ENCODE data around the gene CRYBG3.

Gene CRYBG3

DNA sequence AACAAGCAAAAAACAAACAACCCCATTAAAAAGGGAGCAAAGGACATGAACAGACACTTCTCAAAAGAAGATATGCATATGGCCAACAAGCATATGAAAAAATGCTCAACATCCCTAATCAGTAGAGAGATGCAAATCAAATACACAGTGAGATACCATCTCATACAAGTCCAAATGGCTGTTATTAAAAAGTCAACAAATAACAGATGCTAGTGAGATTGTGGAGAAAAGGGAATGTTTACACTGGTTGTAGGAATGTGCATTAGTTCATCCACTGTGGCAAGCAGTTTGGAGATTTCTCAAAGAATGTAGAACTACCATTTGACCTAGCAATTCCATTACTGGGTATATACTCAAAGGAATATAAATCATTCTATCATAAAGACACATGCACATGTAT lies 105.9 kb downstream of the CRYBG3 start:
- TF ChIP-seq FOXP2 (optimal IDR thresholded peaks at IDR 0.05; ENCODE audit: borderline replicate concordance, extremely low read depth, extremely low read length, insufficient read depth) (no peak), TAF1 (IDR thresholded peaks at IDR 0.05; ENCODE audit: borderline replicate concordance, insufficient read depth, low read length) (no peak), SIN3A (IDR thresholded peaks at IDR 0.05; ENCODE audit: borderline replicate concordance, insufficient read depth, low read length) (no peak), POLR2AphosphoS5 (IDR thresholded peaks at IDR 0.05; ENCODE audit: low read depth, low read length) (no peak)
- TF ChIP-seq, protein P1, sequence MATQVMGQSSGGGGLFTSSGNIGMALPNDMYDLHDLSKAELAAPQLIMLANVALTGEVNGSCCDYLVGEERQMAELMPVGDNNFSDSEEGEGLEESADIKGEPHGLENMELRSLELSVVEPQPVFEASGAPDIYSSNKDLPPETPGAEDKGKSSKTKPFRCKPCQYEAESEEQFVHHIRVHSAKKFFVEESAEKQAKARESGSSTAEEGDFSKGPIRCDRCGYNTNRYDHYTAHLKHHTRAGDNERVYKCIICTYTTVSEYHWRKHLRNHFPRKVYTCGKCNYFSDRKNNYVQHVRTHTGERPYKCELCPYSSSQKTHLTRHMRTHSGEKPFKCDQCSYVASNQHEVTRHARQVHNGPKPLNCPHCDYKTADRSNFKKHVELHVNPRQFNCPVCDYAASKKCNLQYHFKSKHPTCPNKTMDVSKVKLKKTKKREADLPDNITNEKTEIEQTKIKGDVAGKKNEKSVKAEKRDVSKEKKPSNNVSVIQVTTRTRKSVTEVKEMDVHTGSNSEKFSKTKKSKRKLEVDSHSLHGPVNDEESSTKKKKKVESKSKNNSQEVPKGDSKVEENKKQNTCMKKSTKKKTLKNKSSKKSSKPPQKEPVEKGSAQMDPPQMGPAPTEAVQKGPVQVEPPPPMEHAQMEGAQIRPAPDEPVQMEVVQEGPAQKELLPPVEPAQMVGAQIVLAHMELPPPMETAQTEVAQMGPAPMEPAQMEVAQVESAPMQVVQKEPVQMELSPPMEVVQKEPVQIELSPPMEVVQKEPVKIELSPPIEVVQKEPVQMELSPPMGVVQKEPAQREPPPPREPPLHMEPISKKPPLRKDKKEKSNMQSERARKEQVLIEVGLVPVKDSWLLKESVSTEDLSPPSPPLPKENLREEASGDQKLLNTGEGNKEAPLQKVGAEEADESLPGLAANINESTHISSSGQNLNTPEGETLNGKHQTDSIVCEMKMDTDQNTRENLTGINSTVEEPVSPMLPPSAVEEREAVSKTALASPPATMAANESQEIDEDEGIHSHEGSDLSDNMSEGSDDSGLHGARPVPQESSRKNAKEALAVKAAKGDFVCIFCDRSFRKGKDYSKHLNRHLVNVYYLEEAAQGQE (IDR thresholded peaks at IDR 0.05; ENCODE audit: insufficient read depth in 1 of 2, low read depth in 2 of 2, low read length in 2 of 2), result no peak

DNA sequence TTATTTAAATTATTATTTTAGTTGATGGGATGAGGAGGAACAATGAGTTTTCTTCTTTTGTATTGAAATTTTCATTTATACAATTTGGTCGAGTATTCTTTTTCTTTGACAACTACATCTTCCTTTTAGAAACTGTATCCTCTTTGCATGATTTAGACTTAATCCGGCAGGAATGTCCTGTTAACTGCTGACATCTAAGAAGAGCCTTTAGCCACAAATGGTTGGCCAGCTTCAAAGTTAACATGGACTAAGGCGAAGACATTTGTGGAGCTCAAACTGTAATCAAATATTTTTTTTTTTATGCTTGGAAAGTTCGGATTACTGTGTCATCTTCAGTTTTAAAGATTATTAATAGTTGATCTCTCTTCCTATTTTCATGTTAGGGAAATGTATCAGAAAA lies 107.2 kb downstream of the CRYBG3 start:
- TF ChIP-seq FOXP2 (optimal IDR thresholded peaks at IDR 0.05; ENCODE audit: borderline replicate concordance, extremely low read depth, extremely low read length, insufficient read depth) (no peak), SIN3A (IDR thresholded peaks at IDR 0.05; ENCODE audit: borderline replicate concordance, insufficient read depth, low read length) (no peak), TAF1 (IDR thresholded peaks at IDR 0.05; ENCODE audit: borderline replicate concordance, insufficient read depth, low read length) (no peak), POLR2AphosphoS5 (IDR thresholded peaks at IDR 0.05; ENCODE audit: low read depth, low read length) (no peak)
- TF ChIP-seq, protein P1 (IDR thresholded peaks at IDR 0.05; ENCODE audit: insufficient read depth in 1 of 2, low read depth in 2 of 2, low read length in 2 of 2), result no peak

DNA sequence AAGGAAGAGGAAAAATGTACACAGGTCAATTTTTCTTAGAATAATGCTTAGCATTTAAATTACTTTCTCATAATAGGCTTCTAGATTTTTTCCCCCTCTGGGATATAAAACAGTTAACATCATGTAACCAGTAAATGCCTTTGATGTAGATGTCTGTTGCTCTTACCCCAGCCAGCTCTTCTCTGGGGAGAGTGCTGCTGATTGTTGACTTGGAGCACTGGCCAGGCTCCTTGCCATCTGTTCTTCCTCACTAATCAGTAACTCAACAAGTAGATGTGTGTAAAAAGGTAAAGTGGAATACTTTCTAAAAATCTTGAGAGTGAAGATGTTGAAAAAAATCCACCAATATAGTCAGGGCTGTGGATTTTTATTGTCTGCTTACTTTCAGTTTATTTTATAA lies 108.2 kb downstream of the CRYBG3 start:
- TF ChIP-seq, protein P1 (IDR thresholded peaks at IDR 0.05; ENCODE audit: insufficient read depth in 1 of 2, low read depth in 2 of 2, low read length in 2 of 2), result no peak
- no peak for TF ChIP-seq TAF1 (IDR thresholded peaks at IDR 0.05; ENCODE audit: borderline replicate concordance, insufficient read depth, low read length)
- no peak for TF ChIP-seq FOXP2 (optimal IDR thresholded peaks at IDR 0.05; ENCODE audit: borderline replicate concordance, extremely low read depth, extremely low read length, insufficient read depth)
- no peak for TF ChIP-seq POLR2AphosphoS5 (IDR thresholded peaks at IDR 0.05; ENCODE audit: low read depth, low read length)
- TF ChIP-seq SIN3A (IDR thresholded peaks at IDR 0.05; ENCODE audit: borderline replicate concordance, insufficient read depth, low read length), result no peak

DNA sequence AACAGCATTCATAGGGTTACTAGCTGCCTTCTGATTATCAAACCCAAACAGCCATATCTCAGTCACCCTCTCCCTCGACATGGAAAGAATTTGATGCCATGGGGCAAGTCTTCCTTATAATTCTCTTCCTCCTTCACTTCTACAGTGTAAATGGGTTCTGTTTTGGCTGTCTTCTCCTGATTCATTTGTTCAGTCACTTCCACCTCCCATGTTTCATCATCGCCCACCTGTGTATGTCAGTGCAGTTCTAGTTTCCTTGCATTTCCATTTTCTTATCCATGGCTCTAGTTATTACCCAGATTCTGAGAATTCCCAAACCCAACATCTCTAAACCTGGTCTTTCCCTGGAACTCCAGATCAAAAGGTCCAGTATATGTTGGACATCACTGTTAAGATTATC lies 109.4 kb downstream of the CRYBG3 start:
- TF ChIP-seq SIN3A (IDR thresholded peaks at IDR 0.05; ENCODE audit: borderline replicate concordance, insufficient read depth, low read length), result no peak
- TF ChIP-seq FOXP2 (optimal IDR thresholded peaks at IDR 0.05; ENCODE audit: borderline replicate concordance, extremely low read depth, extremely low read length, insufficient read depth), result no peak
- TF ChIP-seq POLR2AphosphoS5 (IDR thresholded peaks at IDR 0.05; ENCODE audit: low read depth, low read length), result no peak
- TF ChIP-seq, protein P1 (IDR thresholded peaks at IDR 0.05; ENCODE audit: insufficient read depth in 1 of 2, low read depth in 2 of 2, low read length in 2 of 2), result no peak
- no peak for TF ChIP-seq TAF1 (IDR thresholded peaks at IDR 0.05; ENCODE audit: borderline replicate concordance, insufficient read depth, low read length)

DNA sequence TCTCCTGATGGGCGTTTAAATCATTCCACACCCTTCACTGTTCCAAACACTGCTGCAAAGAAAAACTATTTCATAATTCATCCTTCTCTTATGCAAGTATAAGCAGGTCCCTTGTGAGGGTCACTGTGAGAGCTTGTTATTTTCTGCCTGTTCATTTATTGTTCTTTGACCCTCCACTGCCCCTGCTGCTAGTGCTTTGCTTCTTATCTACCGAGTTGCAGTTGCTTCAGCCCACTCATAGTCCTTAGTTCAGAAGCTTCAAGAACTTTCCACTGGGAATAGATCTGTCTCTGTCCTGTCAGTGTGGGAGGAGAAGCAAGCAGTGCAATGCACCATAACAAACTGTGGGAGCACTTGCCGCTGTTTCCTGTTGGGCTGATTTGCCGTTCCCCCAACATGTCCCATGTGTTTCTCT lies 110.6 kb downstream of the CRYBG3 start:
- TF ChIP-seq TAF1 (IDR thresholded peaks at IDR 0.05; ENCODE audit: borderline replicate concordance, insufficient read depth, low read length) (no peak), SIN3A (IDR thresholded peaks at IDR 0.05; ENCODE audit: borderline replicate concordance, insufficient read depth, low read length) (no peak), POLR2AphosphoS5 (IDR thresholded peaks at IDR 0.05; ENCODE audit: low read depth, low read length) (no peak), FOXP2 (optimal IDR thresholded peaks at IDR 0.05; ENCODE audit: borderline replicate concordance, extremely low read depth, extremely low read length, insufficient read depth) (no peak)
- TF ChIP-seq, protein P1 (IDR thresholded peaks at IDR 0.05; ENCODE audit: insufficient read depth in 1 of 2, low read depth in 2 of 2, low read length in 2 of 2), result no peak
